ENCODE results near the gene POLD1.
A peak's percentile ranks its signal among the peaks of the same experiment; 100 is the strongest.

POLD1 gene

GRCh38 chr19:50416034-50416977, 32.2 kb downstream of the POLD1 start:
- TF ChIP-seq, protein P1, sequence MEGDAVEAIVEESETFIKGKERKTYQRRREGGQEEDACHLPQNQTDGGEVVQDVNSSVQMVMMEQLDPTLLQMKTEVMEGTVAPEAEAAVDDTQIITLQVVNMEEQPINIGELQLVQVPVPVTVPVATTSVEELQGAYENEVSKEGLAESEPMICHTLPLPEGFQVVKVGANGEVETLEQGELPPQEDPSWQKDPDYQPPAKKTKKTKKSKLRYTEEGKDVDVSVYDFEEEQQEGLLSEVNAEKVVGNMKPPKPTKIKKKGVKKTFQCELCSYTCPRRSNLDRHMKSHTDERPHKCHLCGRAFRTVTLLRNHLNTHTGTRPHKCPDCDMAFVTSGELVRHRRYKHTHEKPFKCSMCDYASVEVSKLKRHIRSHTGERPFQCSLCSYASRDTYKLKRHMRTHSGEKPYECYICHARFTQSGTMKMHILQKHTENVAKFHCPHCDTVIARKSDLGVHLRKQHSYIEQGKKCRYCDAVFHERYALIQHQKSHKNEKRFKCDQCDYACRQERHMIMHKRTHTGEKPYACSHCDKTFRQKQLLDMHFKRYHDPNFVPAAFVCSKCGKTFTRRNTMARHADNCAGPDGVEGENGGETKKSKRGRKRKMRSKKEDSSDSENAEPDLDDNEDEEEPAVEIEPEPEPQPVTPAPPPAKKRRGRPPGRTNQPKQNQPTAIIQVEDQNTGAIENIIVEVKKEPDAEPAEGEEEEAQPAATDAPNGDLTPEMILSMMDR (IDR thresholded peaks at IDR 0.05; ENCODE audit: low read depth, low read length, missing control alignments): peak; percentile 11
- no peak overlapping the region for H3K4me3 ChIP-seq (ENCODE audit: low read depth, low read length)
- no peak for DNase-seq (ENCODE audit: low read depth)

DNA sequence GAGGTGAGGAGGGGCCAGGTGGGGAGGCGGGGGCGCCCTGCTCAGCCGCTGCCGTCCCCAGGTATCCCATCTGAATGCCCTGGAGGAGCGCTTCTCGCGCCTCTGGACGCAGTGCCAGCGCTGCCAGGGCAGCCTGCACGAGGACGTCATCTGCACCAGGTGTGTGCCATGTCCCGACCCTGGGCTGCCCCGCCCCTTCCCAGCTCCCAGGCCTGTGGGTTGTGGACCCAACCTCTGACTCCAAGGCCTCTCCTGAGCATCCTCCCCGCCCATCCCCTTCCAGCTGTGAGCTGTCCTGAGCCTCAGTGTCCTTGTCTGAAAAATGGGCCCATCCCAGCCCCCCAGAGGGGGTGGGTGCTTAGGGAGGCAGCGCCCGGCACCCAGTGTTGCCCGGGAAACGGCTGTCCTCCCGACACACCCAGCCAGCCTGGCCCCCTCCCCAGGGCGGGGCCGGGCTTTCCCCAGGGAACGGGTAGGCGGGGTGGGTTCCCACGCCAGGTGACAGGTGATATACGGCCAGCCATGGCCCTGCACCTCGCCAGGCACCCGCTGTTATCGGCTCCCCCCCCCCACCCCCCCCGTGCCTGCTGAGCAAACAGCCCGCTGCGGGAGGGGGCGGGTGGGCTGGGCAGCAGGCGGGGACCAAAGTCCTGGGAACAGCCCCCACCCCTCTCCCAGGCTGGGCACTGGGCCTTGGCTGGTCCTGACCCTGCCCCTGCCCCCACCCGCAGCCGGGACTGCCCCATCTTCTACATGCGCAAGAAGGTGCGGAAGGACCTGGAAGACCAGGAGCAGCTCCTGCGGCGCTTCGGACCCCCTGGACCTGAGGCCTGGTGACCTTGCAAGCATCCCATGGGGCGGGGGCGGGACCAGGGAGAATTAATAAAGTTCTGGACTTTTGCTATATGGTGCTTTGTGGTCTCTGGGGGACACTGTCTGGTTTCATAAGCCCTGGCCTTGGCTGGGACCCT, 33.2 kb downstream of the POLD1 start:
- TF ChIP-seq, protein P1 (IDR thresholded peaks at IDR 0.05; ENCODE audit: low read depth, low read length, missing control alignments): no peak
- DNase-seq (ENCODE audit: low read depth): no peak
- H3K4me3 ChIP-seq (ENCODE audit: low read depth, low read length): no peak overlapping the region; the same call in 1 of the 2 replicates

- H3K4me3 ChIP-seq (ENCODE audit: low read depth, low read length): peak within 1 kb of the TSS; percentile 64
- DNase-seq (ENCODE audit: low read depth): no peak
Measured at GRCh38 chr19:50418176-50419021, 34.3 kb downstream of the POLD1 start, which contains the start of gene SPIB. TSS of gene SPIB (plus strand) at chr19:50418938. CDS start at chr19:50418963, 25 bp downstream.

DNA sequence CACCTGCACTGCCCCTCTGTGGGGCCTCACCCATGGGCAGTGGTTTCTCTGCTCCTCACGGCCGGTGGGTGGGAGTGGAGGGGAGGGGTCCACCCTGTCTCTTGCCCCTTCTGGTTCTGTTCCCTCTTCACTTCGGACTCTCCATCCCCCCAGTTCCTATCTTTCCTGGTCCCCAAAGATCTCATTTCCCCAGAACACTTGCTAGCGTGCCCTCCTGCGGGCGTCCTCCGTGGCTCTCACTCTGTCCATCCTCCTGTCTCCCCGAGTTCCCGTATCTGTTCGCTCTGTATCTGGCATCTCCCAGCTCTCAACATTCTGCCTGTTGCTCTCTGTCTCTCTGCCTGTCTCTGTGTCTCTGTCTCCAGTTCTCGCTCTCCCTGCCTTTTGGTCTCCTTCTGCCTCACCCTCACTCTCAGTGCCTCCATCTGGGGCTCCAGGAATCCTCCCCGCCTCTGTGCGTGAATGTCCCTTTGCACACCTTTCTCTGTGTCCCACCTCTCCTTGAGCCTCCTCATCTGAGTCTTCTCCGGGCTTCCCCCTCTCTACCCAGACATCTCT, 35.0 kb downstream of the POLD1 start:
- TF ChIP-seq, protein P1 (IDR thresholded peaks at IDR 0.05; ENCODE audit: low read depth, low read length, missing control alignments): no peak
- peak overlapping the region; percentile 64 for H3K4me3 ChIP-seq (ENCODE audit: low read depth, low read length)
- no peak for DNase-seq (ENCODE audit: low read depth)

More at GRCh38 chr19:50418176-50419021, 34.3 kb downstream of the POLD1 start, which contains the start of gene SPIB:
- TF ChIP-seq, protein P1 (IDR thresholded peaks at IDR 0.05; ENCODE audit: low read depth, low read length, missing control alignments): no peak

GRCh38 chr19:50419580-50420035, 35.5 kb downstream of the POLD1 start:
- no peak for DNase-seq (ENCODE audit: low read depth)
- TF ChIP-seq, protein P1 (IDR thresholded peaks at IDR 0.05; ENCODE audit: low read depth, low read length, missing control alignments): no peak
- peak overlapping the region; percentile 64 for H3K4me3 ChIP-seq (ENCODE audit: low read depth, low read length)
